ENCODE data around the gene KIAA1755.

KIAA1755 gene

DNA sequence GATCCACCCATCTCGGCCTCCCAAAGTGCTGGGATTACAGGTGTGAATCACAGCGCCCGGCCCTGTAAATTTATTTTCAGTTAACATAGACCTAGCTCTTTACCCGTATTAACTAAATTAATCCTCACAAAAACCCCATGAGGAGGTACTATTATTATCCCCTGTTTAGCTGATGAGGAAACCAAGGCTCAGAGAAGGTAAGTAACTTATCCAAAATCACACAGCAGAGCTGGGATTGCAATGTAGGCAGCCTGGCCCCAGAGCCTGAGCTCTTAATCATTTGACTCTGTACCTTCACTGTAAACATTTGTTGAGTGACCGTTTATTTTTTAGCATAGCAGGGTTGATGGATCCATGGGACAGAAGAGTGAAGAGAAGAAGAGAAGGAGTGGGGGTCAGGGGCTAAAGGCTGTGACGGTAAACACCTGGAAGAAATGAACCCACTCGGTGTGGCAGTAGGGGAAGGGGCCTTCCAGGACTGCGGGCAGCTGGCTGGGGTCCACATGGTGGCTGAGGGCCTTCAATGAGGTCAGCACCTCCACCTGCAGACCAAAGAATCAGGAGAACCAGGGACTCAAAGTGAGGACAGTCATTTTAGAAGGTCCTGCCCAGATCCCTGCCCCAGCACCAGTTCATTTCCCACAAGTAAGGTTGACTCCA, 35.2 kb downstream of the KIAA1755 start:
- Histone ChIP-seq H3K27me3 (no peaks in the 10 kb centered on the region), H3K9me3 (no peaks in the 10 kb centered on the region), H3K36me3 (no peaks in the 10 kb centered on the region), H3K4me1 (no peaks in the 10 kb centered on the region), H3K4me3 (ENCODE audit: low read depth, low read length) (no peak overlapping the region)
- TF ChIP-seq, protein P1, sequence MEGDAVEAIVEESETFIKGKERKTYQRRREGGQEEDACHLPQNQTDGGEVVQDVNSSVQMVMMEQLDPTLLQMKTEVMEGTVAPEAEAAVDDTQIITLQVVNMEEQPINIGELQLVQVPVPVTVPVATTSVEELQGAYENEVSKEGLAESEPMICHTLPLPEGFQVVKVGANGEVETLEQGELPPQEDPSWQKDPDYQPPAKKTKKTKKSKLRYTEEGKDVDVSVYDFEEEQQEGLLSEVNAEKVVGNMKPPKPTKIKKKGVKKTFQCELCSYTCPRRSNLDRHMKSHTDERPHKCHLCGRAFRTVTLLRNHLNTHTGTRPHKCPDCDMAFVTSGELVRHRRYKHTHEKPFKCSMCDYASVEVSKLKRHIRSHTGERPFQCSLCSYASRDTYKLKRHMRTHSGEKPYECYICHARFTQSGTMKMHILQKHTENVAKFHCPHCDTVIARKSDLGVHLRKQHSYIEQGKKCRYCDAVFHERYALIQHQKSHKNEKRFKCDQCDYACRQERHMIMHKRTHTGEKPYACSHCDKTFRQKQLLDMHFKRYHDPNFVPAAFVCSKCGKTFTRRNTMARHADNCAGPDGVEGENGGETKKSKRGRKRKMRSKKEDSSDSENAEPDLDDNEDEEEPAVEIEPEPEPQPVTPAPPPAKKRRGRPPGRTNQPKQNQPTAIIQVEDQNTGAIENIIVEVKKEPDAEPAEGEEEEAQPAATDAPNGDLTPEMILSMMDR (IDR thresholded peaks at IDR 0.05; ENCODE audit: low read depth, low read length), result no peak
- DNase-seq, result no peak

DNA sequence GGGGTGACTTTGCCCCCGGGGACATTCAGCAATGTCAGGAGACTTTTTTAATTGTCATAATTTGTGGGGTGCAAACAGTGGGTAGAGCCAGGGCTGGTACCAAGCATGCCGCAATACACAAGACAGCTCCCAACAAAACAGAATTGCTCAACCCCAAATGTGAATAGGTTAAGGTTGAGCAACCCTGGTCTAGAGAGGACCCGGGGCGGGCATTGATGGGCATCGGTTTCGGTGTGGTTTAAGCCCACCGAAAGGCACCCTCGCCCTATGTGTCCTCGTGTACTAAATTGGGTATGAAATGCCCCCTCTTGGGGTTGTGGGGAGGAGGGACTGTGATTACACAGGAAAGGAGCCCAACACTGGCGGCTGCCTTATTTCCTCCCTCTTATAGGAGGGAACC, 36.0 kb downstream of the KIAA1755 start:
- Histone ChIP-seq H3K27me3 (no peaks in the 10 kb centered on the region), H3K9me3 (no peaks in the 10 kb centered on the region), H3K36me3 (no peaks in the 10 kb centered on the region), H3K4me1 (no peaks in the 10 kb centered on the region), H3K4me3 (ENCODE audit: low read depth, low read length) (no peak overlapping the region)
- TF ChIP-seq, protein P1 (IDR thresholded peaks at IDR 0.05; ENCODE audit: low read depth, low read length), result no peak
- DNase-seq, result no peak

DNA sequence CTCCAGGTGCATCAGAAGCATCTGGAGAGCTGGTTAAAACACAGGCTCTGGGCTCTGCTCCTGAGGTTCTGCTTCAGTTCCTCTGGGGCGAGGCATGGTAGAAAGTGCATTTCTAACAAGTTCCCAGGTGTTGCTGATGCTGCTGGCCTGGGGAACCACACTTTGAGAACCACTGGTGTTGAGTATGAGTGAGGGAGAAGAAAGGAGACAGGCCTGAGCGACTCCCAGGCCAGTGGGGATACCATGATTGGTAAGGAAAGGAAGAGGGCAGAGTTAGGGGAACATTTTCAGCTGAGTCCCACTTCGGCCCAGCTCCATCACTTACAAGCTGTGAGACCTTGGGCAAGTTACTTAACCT, 36.8 kb downstream of the KIAA1755 start:
- no peak for DNase-seq
- H3K4me1 ChIP-seq, result no peaks in the 10 kb centered on the region
- TF ChIP-seq, protein P1 (IDR thresholded peaks at IDR 0.05; ENCODE audit: low read depth, low read length), result no peak
- no peaks in the 10 kb centered on the region for H3K9me3 ChIP-seq
- H3K4me3 ChIP-seq (ENCODE audit: low read depth, low read length), result no peak overlapping the region
- no peaks in the 10 kb centered on the region for H3K36me3 ChIP-seq
- no peaks in the 10 kb centered on the region for H3K27me3 ChIP-seq

DNA sequence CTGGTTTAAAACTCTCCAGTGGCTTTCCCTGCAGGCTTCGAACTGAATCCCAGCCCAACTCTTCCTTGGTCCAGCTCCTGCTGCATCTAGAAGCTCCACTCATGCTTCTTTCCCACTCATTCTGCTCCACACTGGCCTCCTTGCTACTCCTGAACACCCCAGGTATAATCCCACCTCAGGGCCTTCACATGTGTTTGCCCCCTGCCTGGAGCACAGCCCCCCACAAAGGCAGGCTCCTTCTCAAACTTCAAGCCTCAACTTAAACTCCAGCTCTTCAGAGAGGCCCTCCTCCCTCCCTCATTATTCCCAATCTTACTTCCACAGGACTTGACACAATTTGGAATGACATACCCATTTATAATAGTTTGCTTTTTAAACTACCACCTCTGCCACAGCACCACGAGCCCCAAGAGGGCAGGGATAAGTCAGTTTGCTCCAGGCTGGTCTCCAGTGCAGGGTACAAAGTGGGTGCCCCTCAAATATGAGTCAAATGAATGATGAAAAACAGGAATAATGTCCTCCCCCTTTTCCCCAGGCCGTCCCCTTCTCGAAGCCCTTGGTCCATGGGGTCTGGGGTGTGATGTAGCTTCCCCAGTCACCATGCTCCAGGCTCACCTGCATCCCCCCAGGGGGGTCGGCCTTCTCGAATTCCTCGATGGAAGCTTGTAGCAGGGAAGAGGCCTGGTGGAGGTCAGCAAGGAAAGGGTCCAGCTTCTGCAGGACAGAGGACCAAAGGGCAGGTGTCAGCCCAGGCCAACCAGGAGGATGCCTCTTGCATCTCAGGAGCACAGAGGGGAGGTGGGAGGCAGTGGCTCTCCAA, 37.4 kb downstream of the KIAA1755 start:
- no peak for DNase-seq
- no peaks in the 10 kb centered on the region for H3K27me3 ChIP-seq
- H3K4me1 ChIP-seq, result peaks cover under 1% of the 10 kb centered on the region; the same call in 1 of the 2 replicates
- no peaks in the 10 kb centered on the region for H3K36me3 ChIP-seq
- no peaks in the 10 kb centered on the region for H3K9me3 ChIP-seq
- TF ChIP-seq, protein P1 (IDR thresholded peaks at IDR 0.05; ENCODE audit: low read depth, low read length), result no peak
- H3K4me3 ChIP-seq (ENCODE audit: low read depth, low read length), result no peak overlapping the region

DNA sequence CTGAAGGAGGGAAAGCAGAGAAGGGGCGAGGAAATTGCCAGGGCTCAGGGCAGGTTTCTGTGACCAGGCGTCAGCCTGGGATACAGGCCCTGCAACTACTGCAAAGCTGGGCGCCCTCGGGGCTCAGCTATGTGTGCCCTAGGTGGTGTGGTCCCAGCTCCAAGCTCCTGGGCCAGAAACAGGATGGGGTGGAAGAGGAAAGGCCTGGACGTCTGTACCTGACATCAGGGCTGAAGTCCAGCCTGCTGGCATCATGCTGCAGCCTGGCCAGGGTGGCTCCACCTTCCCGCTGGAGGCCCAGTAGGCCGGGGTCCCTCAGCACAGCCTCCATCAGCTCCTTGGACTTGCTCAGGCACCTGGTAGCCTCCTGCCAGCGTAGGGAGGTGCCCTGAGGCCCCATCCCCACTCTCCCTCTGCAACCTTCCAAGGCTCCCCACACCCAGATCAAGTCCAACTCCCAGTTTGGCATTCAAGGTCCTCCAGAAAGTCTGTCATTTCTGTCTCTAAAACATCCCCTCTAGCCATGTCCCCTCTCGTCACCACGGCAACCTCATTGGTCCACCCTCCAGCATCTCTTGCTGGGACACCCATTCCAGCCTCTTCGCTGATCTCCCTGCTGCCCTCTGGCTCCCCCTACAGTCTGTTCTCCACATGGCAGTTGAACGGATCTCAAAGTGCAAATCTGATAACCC, 38.2 kb downstream of the KIAA1755 start:
- no peaks in the 10 kb centered on the region for H3K36me3 ChIP-seq
- TF ChIP-seq, protein P1 (IDR thresholded peaks at IDR 0.05; ENCODE audit: low read depth, low read length), result peak; percentile 99
- DNase-seq, result peak; percentile 77

More for the DNA sequence above, 38.2 kb downstream of the KIAA1755 start:
- Histone ChIP-seq H3K4me3 (ENCODE audit: low read depth, low read length) (no peak overlapping the region), H3K27me3 (no peaks in the 10 kb centered on the region), H3K4me1 (peaks cover 4% of the 10 kb centered on the region; the same call in 1 of the 2 replicates), H3K9me3 (no peaks in the 10 kb centered on the region)

Data from BE2C (cell line).